Fibroblast of upper back skin (primary cell): ENCODE data around the gene RGS13.
A peak's percentile ranks its signal among the peaks of the same experiment; 100 is the strongest.
"Not testable (repeated sequence)": the region's sequence is repeated elsewhere in the genome, so short reads cannot be mapped to it uniquely, and the experiment has no call there.

ENCODE experiments used
- DNase-seq: peaks from one replicate; pipeline ENCODE4 v3.0.0-alpha.2; 2013

The RGS13 gene

DNA sequence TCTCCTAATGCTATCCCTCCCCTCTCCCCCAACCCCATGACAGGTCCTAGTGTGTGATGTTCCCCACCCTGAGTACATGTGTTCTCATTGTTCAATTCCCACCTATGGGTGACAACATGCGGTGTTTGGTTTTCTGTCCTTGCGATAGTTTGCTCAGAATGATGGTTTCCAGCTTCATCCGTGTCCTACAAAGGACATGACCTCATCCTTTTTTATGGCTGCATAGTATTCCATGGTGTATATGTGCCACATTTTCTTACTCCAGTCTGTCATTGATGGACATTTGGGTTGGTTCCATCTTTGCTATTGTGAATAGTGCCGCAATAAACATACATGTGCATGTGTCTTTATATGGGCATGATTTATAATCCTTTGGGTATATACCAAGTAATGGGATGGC, 47.1 kb downstream of the RGS13 start:
- DNase-seq: not testable (repeated sequence)

DNA sequence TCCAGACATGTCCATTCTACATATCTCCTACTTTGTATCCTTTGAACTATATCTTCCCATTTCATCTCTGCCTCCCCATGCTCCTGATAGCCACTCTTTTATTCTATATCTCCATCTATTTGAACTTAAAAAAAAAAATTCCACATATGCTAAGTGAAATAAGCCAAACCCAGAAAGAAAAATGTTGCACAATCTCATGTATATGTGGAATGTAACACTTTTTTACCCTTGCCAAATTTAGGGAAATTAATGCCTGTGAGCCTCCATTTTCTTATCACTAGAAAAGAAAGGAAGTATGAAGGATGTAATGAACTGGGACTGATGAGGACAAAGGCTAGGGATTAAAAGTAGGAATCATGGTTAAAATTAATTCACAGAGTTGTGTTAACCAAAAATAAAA, 53.5 kb downstream of the RGS13 start:
- DNase-seq: peak; percentile 19

DNA sequence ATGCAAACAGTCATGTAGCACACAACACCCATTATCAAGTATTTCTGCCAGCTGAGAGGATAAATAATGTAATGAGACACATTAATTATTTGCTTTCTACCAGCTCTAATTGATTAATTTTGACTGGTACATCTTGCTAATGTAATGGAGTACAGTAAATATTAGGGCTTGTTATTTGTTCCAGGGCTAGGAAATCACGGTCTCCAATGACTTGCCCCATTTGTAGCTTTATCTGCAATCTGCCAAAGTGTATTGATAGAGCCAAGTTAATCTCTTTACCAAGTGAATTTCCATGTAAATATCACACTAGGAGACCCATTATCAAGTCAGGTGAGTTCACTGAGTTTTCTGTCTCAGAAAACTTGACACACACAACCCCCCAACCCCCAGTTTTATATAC, 55.1 kb downstream of the RGS13 start:
- DNase-seq: no peak

DNA sequence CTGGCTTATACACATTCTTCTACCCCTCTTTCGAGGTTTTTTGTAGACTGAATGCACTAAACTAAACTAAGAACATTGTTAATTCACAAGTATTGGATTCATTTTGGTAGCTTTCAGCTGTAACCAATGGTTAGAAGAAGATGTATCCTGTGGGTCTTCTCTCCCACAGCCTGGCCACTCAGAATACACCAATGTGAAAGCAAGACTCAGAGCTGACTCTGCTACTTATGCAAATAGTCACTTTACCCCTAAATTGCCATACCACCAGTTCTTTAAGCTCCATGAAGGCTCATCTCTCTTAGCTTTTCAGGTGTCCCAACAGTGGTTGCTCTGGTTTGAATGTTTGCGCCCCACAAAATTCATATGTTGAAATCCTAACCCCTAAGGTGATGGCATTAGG, 60.1 kb downstream of the RGS13 start:
- DNase-seq: no peak

DNA sequence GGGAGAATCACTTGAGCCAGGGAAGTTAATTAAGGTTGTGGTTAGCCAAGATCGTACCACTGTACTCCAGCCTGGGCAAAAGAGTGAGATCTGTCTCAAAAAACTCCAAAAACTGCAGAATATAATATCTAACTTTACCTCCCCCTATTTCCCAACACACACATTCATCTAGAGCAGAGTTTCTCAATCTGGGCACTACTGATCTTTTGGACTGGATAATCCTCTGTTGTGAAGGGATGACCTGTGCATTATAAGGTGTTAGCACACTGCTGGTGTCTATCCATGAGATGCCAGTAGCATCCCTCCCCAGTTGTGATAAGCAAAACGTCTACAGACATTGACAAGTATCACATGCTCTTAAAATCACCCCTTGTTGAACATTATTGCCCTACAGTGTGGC, 61.8 kb downstream of the RGS13 start:
- DNase-seq: no peak

DNA sequence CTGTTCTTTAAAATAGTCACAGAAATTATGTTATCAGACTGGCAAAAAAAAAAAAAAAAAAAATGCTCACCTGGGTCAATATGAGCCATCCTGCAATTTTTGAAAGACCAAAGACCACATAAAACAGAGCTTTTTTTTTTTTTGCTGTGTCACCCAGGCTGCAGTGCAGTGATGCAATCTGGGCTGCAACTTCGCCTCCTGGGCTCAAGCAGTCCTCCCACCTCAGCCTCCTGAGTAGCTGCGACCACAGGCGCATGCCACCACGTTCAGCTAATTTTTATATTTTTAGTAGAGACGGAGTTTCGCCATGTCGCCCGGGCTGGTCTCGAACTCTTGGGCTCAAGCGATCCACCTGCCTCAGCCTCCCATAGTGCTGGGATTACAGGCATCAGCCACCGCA, 62.8 kb downstream of the RGS13 start:
- no peak for DNase-seq

DNA sequence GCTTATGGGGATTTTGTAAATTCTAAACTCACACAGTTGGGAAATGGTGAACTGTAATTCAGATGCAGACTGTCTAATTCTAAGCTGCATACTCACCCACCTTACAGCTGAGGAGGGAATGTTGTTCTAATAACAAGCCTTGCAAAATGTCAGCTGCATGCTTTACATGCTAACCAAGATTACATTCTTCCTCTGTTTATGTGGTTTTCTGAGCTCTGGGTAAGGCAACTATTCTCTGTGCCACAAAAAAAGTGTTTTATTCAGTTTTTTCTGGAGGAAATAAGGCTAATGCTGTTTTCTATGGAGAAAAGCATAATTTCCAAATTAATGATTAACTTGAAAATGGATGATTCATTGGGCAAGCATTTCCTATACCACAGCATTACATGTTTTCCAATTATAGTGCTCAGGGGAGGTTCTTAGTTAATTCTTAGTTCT, 64.9 kb downstream of the RGS13 start:
- peak; percentile 90 for DNase-seq

DNA sequence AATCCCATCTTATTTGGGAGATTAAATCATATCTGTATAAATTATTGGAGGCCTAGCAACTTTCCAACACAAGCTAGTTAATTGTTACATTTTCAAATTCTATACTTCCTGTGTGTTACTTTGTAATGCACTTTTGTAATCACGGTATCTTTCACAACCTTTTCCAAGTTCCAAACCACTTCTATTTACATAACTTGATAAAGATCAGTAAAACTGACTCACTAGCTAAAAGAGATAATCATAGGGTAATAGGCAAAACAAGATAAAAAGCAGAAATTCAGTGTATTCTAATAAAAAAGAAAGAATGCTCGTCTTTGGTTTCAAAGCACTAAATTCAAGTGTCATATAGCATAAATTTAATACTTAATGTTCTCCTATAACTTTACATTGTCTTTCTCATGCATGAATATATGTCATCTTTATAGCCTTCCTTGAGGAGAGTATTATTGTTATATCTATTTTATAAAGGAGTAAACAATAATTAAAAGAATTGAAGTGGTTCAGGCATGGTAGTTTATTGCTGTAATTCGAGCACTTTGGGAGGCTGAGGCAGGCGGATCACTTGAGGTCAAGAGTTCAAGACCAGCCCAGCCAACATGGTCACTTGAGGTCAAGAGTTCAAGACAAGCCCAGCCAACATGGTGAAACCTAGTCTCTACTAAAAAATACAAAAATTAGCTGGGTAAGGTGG, 66.4 kb downstream of the RGS13 start:
- peak; percentile 60 for DNase-seq

DNA sequence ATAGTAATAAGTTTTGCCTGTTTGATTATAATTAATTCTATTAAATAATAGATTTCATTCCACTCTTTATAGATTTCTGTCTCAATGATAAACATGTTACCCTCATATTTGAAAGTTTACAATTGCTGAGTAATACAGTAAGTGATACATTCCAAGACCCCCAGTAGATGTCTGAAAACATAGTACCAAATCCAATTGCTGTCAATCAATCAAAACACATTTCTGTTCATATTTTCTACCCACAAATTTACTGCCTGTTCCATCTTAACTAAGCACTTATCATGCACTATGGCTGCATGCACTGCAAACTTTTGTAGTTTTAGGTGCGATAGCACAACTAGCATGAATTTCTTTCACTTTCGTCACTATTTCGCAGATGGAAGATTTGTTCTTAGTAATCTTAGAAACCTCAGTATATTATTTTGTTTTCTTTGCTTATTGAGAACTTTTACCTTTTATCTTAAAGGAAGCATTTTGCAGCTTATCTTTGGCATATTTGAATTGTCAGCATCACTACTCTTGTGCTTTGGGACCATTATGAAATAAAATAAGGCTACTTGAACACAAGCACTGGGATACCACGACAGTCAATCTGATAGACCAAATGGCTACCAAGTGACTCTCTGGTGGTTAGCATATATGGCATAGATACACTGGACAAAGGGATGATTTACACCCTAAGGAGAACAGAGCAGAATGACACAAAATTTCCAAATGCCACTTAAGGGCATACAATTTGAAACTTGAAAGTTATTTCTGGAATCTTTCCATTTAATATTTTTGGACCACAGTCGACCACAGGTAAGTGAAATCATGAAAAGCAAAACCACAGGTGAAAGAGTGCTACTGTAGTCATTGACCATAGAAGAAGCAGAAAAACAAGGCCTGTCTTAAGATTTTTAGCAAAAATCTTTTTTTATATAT, 67.6 kb downstream of the RGS13 start:
- no peak for DNase-seq

DNA sequence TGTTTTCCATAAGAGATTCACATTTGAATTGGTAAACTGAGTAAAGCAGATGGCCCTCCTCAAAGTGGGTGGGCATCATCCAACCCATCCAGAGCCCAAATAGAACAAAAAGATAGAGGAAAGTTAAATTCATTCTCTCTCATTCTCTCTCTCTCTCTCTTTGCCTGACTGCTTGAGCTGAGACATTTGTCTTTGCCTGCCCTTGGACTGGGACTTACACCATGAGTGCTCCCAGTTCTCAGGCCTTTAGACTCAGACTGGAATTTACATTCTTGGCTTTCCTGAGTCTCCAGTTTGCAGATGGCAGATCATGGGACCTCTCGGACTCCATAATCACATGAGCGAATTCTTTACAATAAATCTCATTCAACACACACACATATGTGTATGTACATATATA, 69.6 kb downstream of the RGS13 start:
- DNase-seq: no peak

DNA sequence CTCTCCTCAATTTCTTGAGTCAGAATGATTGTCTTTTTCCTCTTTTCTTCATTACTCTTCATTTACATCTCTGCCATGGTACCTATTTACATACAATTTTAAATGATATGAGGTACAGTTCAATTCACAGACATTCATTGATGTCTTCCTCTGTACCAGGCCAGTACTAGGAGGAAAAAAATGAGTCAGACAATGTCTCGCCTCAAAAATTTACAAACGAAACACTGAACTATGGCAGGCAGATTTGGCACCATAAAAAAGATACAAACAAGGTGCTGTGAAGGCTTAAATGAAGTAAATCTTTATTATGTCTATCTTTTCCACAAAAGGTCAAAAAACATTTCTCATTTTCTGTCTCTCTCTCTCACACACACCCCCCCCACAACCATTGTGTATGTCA, 71.0 kb downstream of the RGS13 start:
- no peak for DNase-seq

DNA sequence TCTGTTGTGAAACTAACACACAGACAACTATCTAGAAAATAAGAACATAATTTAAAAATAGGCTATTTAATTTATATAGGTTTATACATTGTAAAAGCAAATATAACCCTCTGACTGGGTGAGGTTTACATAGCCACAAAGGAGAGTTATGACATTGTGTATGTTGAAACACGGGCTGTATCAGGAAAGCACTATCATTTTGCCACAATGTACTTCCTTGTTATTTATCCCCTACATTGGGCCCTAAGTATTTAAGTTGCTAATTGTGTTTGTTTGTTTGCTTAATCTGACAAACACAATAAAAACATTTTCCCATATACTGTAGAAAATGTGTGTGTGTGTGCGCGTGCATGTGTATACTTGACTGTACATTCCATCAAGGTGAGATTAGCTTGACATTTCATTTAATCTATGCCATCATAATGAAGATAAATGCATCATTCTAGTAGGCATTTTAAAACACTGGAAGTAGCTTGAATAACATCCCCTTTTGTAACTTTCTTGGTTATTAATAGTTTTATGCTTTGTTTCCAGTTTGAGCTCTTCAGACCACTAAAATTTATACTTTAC, 72.1 kb downstream of the RGS13 start:
- DNase-seq: no peak

DNA sequence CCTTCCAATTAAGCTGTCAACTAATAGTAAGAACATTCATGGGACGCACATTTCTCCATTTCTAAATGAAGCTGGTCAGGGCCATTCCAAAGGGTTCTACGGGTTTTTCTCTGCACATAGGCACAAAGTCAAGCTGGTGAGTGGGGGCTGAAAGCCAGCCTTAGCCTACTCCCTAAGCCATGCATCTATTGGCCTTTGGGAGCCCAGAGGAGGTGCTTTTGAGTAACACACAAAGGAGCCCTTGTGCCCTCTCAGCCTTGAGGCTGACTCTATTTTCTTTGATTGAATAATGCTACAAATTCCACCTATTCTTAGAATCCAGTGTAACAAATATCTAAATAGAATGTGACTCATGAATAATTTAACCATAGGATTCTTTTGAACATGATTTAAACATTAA, 73.6 kb downstream of the RGS13 start:
- DNase-seq: no peak
